ENCODE measurements around the gene PTCH1.
A peak's percentile ranks its signal among the peaks of the same experiment; 100 is the strongest.

PTCH1 gene

DNA sequence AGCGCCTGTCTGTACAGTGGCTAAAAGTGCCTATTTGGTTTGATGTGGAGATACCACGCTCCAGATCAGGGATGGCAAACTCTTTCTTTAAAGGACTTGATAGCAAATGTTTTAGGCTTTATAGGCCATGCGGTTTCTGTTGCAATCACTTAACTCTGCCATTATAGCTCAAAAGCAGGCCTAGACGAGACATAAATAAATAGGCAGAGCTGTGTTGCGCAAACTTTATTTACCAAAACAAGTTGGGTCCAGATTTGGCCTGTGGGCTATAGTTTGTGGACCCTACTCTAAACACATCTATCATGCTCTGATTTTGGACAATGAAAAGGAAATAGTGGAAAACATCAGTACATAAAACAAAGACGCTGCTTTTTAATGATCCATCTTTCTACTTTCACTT, 79.2 kb downstream of the PTCH1 start:
- no peak for DNase-seq

- DNase-seq = no peak
Measured at GRCh38 chr9:95436416-95436815, 80.4 kb downstream of the PTCH1 start.

- no peak for DNase-seq
Measured at GRCh38 chr9:95435074-95435728, 81.6 kb downstream of the PTCH1 start.

DNA sequence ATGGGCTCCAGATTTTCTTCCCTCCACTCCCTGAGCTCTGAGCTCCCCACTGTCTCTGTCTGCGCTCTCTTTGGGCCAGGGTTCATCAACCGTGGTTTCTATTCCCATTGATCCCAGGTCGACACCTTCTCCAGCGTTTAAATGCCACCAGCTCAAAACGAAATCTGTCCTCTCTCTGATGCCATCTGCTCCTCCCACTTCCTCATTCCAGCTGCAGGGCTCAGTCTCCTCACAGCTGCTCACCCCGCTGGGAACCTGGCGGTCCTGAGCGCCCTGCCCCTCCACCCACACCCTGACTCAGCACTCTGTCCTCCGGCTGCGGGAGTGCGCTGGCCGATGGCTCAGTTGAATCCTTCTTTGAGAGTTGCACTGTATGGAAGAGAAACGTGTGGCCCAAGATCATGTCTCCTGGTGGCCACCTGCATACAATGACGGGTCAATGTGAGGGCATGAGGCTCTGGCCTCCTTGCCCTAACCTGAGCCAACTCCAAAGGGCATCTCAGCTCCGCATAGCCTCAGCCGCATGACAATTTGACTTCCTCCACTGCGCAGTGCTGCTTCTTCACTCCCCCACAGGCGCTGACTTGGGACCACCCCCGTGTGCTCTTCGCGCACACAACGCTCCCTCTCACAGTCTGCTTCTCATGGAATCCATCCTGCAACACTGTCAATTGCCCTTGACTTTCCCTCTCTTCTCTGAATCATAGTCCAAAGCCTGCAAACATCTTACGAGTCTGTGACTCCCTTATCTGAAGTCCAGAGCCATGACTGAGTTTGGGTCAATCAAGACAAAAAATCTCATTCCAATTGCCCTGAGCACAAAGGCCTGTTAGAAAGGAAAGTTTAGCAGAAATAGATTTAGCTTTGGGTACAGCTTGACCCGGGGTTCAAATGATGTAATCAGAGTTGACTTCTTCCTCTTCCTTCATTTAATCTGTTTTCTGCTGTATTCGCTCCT, 82.4 kb downstream of the PTCH1 start:
- DNase-seq = no peak

DNA sequence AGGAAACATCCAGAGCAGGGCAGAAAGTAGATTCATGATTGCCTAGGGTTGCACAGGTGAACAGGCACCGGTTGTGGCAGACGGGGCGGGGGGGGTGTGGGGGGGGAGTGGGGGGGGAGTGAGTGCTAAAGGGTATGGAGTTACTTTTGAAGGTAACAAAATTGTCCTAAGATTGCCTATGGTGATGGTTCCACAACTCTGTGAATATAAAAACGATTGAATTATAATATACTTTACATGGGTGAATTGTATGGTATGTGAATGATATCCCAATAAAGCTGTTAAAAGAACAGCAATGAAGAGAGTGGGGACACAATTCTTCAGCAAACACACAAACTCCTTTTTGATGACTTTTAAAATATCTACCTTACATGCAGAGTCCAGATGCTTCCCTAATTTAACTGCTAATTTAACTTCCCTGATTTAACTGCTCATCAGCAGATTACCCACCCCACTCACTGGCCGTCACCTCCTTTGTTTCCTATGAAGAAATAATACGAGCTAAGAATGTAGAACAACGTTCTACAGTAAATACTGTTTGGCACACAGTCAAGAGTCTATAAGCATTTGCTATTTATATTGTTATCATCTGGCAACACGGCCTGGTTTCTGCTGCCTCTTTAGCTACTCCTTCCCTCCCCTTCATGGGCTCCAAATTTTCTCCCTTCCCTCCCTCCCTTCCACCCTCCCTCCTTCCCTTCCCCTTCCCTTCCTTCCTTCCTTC, 83.5 kb downstream of the PTCH1 start:
- no peak for DNase-seq

- DNase-seq = no peak
Measured at GRCh38 chr9:95431286-95431685, 85.5 kb downstream of the PTCH1 start.

DNA sequence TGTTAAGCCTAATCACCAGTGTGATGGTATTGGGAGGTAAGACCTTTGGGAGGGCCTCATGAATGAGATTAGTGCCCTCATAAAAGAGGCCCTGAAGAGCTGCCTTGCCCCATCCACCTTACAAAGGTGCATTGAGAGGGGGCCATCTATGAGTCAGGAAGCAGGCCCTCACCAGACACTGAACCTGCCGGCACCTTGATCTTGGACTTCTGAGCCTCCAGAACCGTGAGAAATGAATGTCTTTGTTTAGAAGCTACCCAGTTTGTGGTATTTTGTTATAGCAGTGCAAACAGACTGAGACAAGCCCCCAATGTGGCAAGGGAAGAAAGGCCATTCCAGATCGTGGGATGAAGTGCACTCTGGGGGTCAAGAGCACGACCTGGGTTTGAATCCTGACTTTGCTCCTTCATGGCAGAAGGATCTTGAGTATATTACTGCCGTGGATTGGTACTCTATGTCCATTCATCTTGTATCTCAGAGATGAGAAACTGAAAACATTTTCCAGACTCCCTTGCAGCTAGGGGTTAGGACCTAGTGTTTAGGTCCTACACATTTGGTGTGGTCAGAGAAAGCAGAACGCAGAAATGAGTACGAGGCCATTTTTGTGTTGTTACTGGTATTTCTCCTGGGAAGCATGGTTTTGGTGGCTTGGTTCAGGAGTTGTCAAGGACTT, 86.7 kb downstream of the PTCH1 start:
- DNase-seq = no peak

- DNase-seq = no peak
Measured at GRCh38 chr9:95429096-95429495, 87.7 kb downstream of the PTCH1 start.

- no peak for DNase-seq
Measured at GRCh38 chr9:95425910-95426551, 90.7 kb downstream of the PTCH1 start.

DNA sequence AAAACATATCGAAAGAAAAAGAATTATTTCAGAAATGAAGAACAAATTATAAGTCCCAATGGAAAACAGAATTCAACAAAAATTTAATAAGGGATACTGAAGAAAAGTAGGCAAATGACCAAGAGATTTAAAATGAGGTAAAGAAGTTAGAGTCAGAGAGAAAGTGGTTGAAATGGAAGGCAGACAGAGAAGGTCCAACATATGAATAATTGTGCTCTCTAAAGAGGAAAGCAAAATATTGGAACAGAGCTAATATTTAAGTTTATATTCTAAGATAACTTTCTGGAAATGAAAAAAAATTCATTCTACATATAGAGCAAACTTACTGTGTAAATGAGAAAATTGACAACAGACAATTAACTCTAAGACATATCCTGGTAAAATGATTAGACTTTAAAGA, 94.1 kb downstream of the PTCH1 start:
- no peak for DNase-seq

- DNase-seq = peak; percentile 37
Measured at GRCh38 chr9:95420518-95420917, 96.3 kb downstream of the PTCH1 start.

- DNase-seq = no peak
Measured at GRCh38 chr9:95419444-95419843, 97.3 kb downstream of the PTCH1 start.

GRCh38 chr9:95415158-95415557, 101.6 kb downstream of the PTCH1 start:
- no peak for DNase-seq

DNA sequence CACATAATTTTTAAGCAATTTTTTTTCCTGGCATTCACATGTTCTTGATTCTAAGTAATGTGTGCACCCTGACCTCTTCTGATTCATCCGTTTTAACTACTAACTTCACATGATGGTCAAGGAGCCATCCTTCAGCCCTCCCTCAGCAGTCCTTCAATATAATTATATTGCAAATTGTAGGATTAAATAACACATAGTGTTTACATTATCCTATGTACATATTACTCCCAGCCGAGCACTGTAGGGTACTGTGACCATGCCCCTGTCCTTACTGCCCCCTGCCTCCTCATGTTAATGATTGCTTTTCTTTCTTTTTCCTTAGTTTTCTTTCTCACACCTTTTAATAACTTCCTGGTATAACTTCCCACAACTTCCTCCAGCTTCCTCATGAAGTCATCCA, 103.0 kb downstream of the PTCH1 start:
- no peak for DNase-seq

GRCh38 chr9:95411054-95411892, 105.5 kb downstream of the PTCH1 start:
- peak; percentile 40 for DNase-seq

- peak; percentile 46 for DNase-seq
Measured at GRCh38 chr9:95409650-95410426, 106.9 kb downstream of the PTCH1 start.

GRCh38 chr9:95407524-95407923, 109.2 kb downstream of the PTCH1 start:
- DNase-seq = no peak

- no peak for DNase-seq
Measured at GRCh38 chr9:95406121-95406520, 110.7 kb downstream of the PTCH1 start.

GRCh38 chr9:95399261-95399660, 117.5 kb downstream of the PTCH1 start:
- no peak for DNase-seq
